Gastrocnemius medialis (tissue), 4 donors: ENCODE measurements around the gene CEACAM19.

Source experiments
- CTCF ChIP-seq, 5 experiments: fragments of 450-650 bp in 3 of 5; fragments of 200-600 bp in 2 of 5; sonication (generic) in 2 of 5; IDR thresholded peaks in 4 of 5; conservative IDR thresholded peaks in 1 of 5; 1 replicate in 4 of 5; 2 replicates in 1 of 5; pipeline ENCODE4 v1.5.1; 2016 to 2019; ENCODE audit warnings: antibody characterized with exemption in 5 of 5, mild to moderate bottlenecking in 3 of 5, moderate library complexity in 3 of 5
- POLR2A ChIP-seq, 2 donors: fragments of 450-650 bp; IDR thresholded peaks; one replicate each; pipeline ENCODE4 v1.6.1; 2017; ENCODE audit warnings: antibody characterized with exemption in 2 of 2, mild to moderate bottlenecking in 2 of 2, moderate library complexity in 2 of 2

DNA sequence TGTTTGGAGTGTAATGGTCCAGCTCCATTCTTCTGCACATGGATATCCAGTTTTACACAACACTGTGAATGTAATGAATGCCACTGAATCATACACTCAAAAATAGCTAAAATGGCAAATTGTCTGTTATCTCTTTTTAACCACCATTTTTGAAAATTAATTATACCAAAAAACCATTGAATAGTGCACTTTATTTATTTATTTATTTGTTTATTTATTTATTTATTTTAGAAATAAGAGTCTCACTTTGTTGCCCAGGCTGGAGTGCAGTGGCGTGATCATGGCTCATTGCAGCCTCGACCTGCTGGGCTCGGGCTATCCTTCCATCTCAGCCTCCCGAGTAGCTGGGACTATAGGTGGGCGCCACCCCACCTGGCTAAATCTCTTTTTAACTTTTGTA is 7.3 kb upstream of the CEACAM19 start:
- TF ChIP-seq CTCF (IDR thresholded peaks at IDR 0.05 in 4 of 5, conservative IDR thresholded peaks at IDR 0.05 in 1 of 5) (no peak), POLR2A (IDR thresholded peaks at IDR 0.05) (no peak)
